Activated naive CD8-positive, alpha-beta T cell treated with anti-CD3 and anti-CD28 coated beads, Interleukin-2, amount 50 U/mL, for 24 hours (primary cell): ENCODE measurements around the gene KRIT1.
"Not testable (repeated sequence)": the region's sequence is repeated elsewhere in the genome, so short reads cannot be mapped to it uniquely, and the experiment has no call there.

Source experiments
- ATAC-seq: fragments of 150-1000 bp; cut with Tn5 transposase; one replicate; pipeline ENCODE4 v1.10.0; 2021
- DNase-seq: peaks from one replicate; pipeline ENCODE4 v3.0.0; 2021
- H3K27ac Mint-ChIP-seq: one replicate; pipeline ENCODE4 v1.8.0; 2021; ENCODE audit warnings: mild to moderate bottlenecking, mixed read lengths
- H3K27me3 Mint-ChIP-seq: one replicate; pipeline ENCODE4 v1.8.0; 2021; ENCODE audit warnings: mixed read lengths
- H3K36me3 Mint-ChIP-seq: one replicate; pipeline ENCODE4 v1.8.0; 2021; ENCODE audit warnings: low read depth, mixed read lengths
- H3K4me1 Mint-ChIP-seq: one replicate; pipeline ENCODE4 v1.8.0; 2021; ENCODE audit warnings: mixed read lengths
- H3K4me3 Mint-ChIP-seq: one replicate; pipeline ENCODE4 v1.8.0; 2021; ENCODE audit warnings: mild to moderate bottlenecking, moderate library complexity, mixed read lengths
- H3K9me3 Mint-ChIP-seq: one replicate; pipeline ENCODE4 v1.8.0; 2021; ENCODE audit warnings: mixed read lengths

The KRIT1 gene

GRCh38 chr7:92221766-92222165 lies 23.9 kb downstream of the KRIT1 start:
- DNase-seq (no peak), ATAC-seq (no peak)
- Mint-ChIP-seq H3K4me3 (no peak overlapping the region), H3K4me1 (peaks cover 3% of the 10 kb centered on the region), H3K36me3 (peaks cover 45% of the 10 kb centered on the region), H3K27ac (no peak overlapping the region), H3K27me3 (no peaks in the 10 kb centered on the region), H3K9me3 (no peaks in the 10 kb centered on the region)

GRCh38 chr7:92206672-92207071 lies 39.0 kb downstream of the KRIT1 start:
- Mint-ChIP-seq H3K27ac (no peak overlapping the region), H3K27me3 (no peaks in the 10 kb centered on the region), H3K36me3 (peaks cover 72% of the 10 kb centered on the region), H3K4me3 (no peak overlapping the region), H3K4me1 (peaks cover 15% of the 10 kb centered on the region), H3K9me3 (peaks cover 28% of the 10 kb centered on the region)
- ATAC-seq: no peak
- no peak for DNase-seq

- peaks cover 25% of the 10 kb centered on the region for H3K9me3 Mint-ChIP-seq
- DNase-seq: no peak
- H3K27me3 Mint-ChIP-seq: no peaks in the 10 kb centered on the region
- peaks cover 72% of the 10 kb centered on the region for H3K36me3 Mint-ChIP-seq
- no peak overlapping the region for H3K27ac Mint-ChIP-seq
- H3K4me3 Mint-ChIP-seq: no peak overlapping the region
- ATAC-seq: no peak
- H3K4me1 Mint-ChIP-seq: peaks cover 15% of the 10 kb centered on the region
Observed at GRCh38 chr7:92205987-92206386, 39.7 kb downstream of the KRIT1 start.

GRCh38 chr7:92200791-92201190 lies 44.9 kb downstream of the KRIT1 start:
- ATAC-seq: no peak
- Mint-ChIP-seq H3K4me3 (no peak overlapping the region), H3K27me3 (no peaks in the 10 kb centered on the region), H3K9me3 (no peaks in the 10 kb centered on the region), H3K4me1 (no peaks in the 10 kb centered on the region), H3K36me3 (peaks cover 59% of the 10 kb centered on the region), H3K27ac (no peak overlapping the region)
- no peak for DNase-seq

- H3K36me3 Mint-ChIP-seq: peaks cover 41% of the 10 kb centered on the region
- H3K4me3 Mint-ChIP-seq: no peak overlapping the region
- peaks cover 30% of the 10 kb centered on the region for H3K9me3 Mint-ChIP-seq
- DNase-seq (no peak), ATAC-seq (no peak)
- H3K27ac Mint-ChIP-seq: no peak overlapping the region
- no peaks in the 10 kb centered on the region for H3K27me3 Mint-ChIP-seq
- H3K4me1 Mint-ChIP-seq: no peaks in the 10 kb centered on the region
Observed at GRCh38 chr7:92192326-92192725, 53.4 kb downstream of the KRIT1 start.

GRCh38 chr7:92189246-92189645 lies 56.5 kb downstream of the KRIT1 start:
- not testable (repeated sequence) for H3K27ac Mint-ChIP-seq, DNase-seq, H3K4me3 Mint-ChIP-seq, H3K27me3 Mint-ChIP-seq, ATAC-seq, H3K4me1 Mint-ChIP-seq
- peaks cover 31% of the 10 kb centered on the region for H3K9me3 Mint-ChIP-seq
- H3K36me3 Mint-ChIP-seq: peaks cover 22% of the 10 kb centered on the region

GRCh38 chr7:92184294-92184693 lies 61.4 kb downstream of the KRIT1 start:
- ATAC-seq, H3K27me3 Mint-ChIP-seq, H3K9me3 Mint-ChIP-seq, H3K36me3 Mint-ChIP-seq, H3K4me3 Mint-ChIP-seq, H3K27ac Mint-ChIP-seq, DNase-seq, H3K4me1 Mint-ChIP-seq: not testable (repeated sequence)

GRCh38 chr7:92178928-92179924 lies 66.5 kb downstream of the KRIT1 start, which contains the start of gene LRRD1:
TSS of gene LRRD1 (minus strand) at chr7:92179142. CDS start at chr7:92165202, 13,940 bp downstream.
- Mint-ChIP-seq H3K27ac (no peak within 1 kb of the TSS), H3K27me3 (peaks cover 13% of the 10 kb centered on the region), H3K9me3 (no peaks in the 10 kb centered on the region), H3K4me3 (peak within 1 kb of the TSS; percentile 69), H3K36me3 (no peaks in the 10 kb centered on the region), H3K4me1 (peaks cover 6% of the 10 kb centered on the region)
- DNase-seq: peak; percentile 94
- ATAC-seq: peak; percentile 100

- H3K36me3 Mint-ChIP-seq: no peaks in the 10 kb centered on the region
- no peak overlapping the region for H3K4me3 Mint-ChIP-seq
- no peaks in the 10 kb centered on the region for H3K9me3 Mint-ChIP-seq
- no peak for ATAC-seq
- no peak for DNase-seq
- H3K4me1 Mint-ChIP-seq: peaks cover 6% of the 10 kb centered on the region
- H3K27ac Mint-ChIP-seq: no peak overlapping the region
- H3K27me3 Mint-ChIP-seq: peaks cover 22% of the 10 kb centered on the region
Observed at GRCh38 chr7:92177362-92177761, 68.4 kb downstream of the KRIT1 start.

- not testable (repeated sequence) for H3K4me1 Mint-ChIP-seq, H3K27ac Mint-ChIP-seq, H3K9me3 Mint-ChIP-seq, DNase-seq, H3K4me3 Mint-ChIP-seq, ATAC-seq, H3K36me3 Mint-ChIP-seq
- peaks cover 14% of the 10 kb centered on the region for H3K27me3 Mint-ChIP-seq
Observed at GRCh38 chr7:92169529-92169928, 76.2 kb downstream of the KRIT1 start.

- no peak for ATAC-seq
- Mint-ChIP-seq H3K9me3 (no peaks in the 10 kb centered on the region), H3K27ac (no peak overlapping the region), H3K36me3 (no peaks in the 10 kb centered on the region), H3K27me3 (peaks cover 11% of the 10 kb centered on the region), H3K4me3 (no peak overlapping the region), H3K4me1 (no peaks in the 10 kb centered on the region)
- no peak for DNase-seq
Observed at GRCh38 chr7:92161271-92161670, 84.4 kb downstream of the KRIT1 start.

- H3K27me3 Mint-ChIP-seq: peaks cover 11% of the 10 kb centered on the region
- H3K9me3 Mint-ChIP-seq: no peaks in the 10 kb centered on the region
- no peak overlapping the region for H3K27ac Mint-ChIP-seq
- no peak for ATAC-seq
- no peaks in the 10 kb centered on the region for H3K36me3 Mint-ChIP-seq
- no peak for DNase-seq
- H3K4me3 Mint-ChIP-seq: no peak overlapping the region
- no peaks in the 10 kb centered on the region for H3K4me1 Mint-ChIP-seq
Observed at GRCh38 chr7:92158660-92159575, 86.8 kb downstream of the KRIT1 start.

- ATAC-seq (no peak), DNase-seq (no peak)
- no peaks in the 10 kb centered on the region for H3K4me1 Mint-ChIP-seq
- H3K4me3 Mint-ChIP-seq: no peak overlapping the region
- no peaks in the 10 kb centered on the region for H3K9me3 Mint-ChIP-seq
- no peak overlapping the region for H3K27ac Mint-ChIP-seq
- peaks cover 6% of the 10 kb centered on the region for H3K27me3 Mint-ChIP-seq
- no peaks in the 10 kb centered on the region for H3K36me3 Mint-ChIP-seq
Observed at GRCh38 chr7:92156990-92157389, 88.7 kb downstream of the KRIT1 start.

GRCh38 chr7:92155108-92155739 lies 90.5 kb downstream of the KRIT1 start:
- no peak overlapping the region for H3K4me3 Mint-ChIP-seq
- no peaks in the 10 kb centered on the region for H3K27me3 Mint-ChIP-seq
- H3K4me1 Mint-ChIP-seq: no peaks in the 10 kb centered on the region
- H3K27ac Mint-ChIP-seq: no peak overlapping the region
- DNase-seq (no peak), ATAC-seq (no peak)
- no peaks in the 10 kb centered on the region for H3K9me3 Mint-ChIP-seq
- H3K36me3 Mint-ChIP-seq: no peaks in the 10 kb centered on the region
